Transverse colon (tissue), 4 donors: ENCODE measurements around the gene GRM7.

Experiments
- EP300 ChIP-seq: sonication (generic); formaldehyde crosslinking; IDR thresholded peaks from one replicate; pipeline ENCODE4 v1.6.1; 2017; ENCODE audit warnings: antibody characterized with exemption, low read depth
- POLR2A ChIP-seq: fragments of 450-650 bp; IDR thresholded peaks from one replicate; pipeline ENCODE4 v1.6.1; 2016; ENCODE audit warnings: antibody characterized with exemption, mild to moderate bottlenecking, moderate library complexity
- POLR2AphosphoS5 ChIP-seq, 3 donors: sonication (generic); formaldehyde crosslinking; IDR thresholded peaks; one replicate each; pipeline ENCODE4 v1.6.1; 2016; ENCODE audit warnings: antibody characterized with exemption in 3 of 3
- TF ChIP-seq, protein P1 (sequence below), 5 experiments: fragments of 200-600 bp in 3 of 5; fragments of 450-650 bp in 2 of 5; sonication (generic) in 3 of 5; IDR thresholded peaks; 1 replicate in 2 of 5; 2 replicates in 3 of 5; pipeline ENCODE4 v1.5.1; 2016 to 2017; ENCODE audit warnings: antibody characterized with exemption in 5 of 5, inconsistent platforms in 3 of 5, mild to moderate bottlenecking in 2 of 5, moderate library complexity in 1 of 5

GRCh38 chr3:7518026-7518425 lies 657.1 kb downstream of the GRM7 start:
- no peak for TF ChIP-seq POLR2AphosphoS5 (IDR thresholded peaks at IDR 0.05)
- no peak for TF ChIP-seq POLR2A
- TF ChIP-seq, protein P1, sequence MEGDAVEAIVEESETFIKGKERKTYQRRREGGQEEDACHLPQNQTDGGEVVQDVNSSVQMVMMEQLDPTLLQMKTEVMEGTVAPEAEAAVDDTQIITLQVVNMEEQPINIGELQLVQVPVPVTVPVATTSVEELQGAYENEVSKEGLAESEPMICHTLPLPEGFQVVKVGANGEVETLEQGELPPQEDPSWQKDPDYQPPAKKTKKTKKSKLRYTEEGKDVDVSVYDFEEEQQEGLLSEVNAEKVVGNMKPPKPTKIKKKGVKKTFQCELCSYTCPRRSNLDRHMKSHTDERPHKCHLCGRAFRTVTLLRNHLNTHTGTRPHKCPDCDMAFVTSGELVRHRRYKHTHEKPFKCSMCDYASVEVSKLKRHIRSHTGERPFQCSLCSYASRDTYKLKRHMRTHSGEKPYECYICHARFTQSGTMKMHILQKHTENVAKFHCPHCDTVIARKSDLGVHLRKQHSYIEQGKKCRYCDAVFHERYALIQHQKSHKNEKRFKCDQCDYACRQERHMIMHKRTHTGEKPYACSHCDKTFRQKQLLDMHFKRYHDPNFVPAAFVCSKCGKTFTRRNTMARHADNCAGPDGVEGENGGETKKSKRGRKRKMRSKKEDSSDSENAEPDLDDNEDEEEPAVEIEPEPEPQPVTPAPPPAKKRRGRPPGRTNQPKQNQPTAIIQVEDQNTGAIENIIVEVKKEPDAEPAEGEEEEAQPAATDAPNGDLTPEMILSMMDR (IDR thresholded peaks at IDR 0.05), result no peak
- no peak for TF ChIP-seq EP300
